ENCODE results near the gene SIAH1. TPM values are rescaled to one million over a fixed set of nuclear protein-coding genes. Genes with fewer than 3 reads are reported as not detected.

Gene SIAH1
- total RNA-seq, 1 donor from 2014 or later = 34.2 TPM

DNA sequence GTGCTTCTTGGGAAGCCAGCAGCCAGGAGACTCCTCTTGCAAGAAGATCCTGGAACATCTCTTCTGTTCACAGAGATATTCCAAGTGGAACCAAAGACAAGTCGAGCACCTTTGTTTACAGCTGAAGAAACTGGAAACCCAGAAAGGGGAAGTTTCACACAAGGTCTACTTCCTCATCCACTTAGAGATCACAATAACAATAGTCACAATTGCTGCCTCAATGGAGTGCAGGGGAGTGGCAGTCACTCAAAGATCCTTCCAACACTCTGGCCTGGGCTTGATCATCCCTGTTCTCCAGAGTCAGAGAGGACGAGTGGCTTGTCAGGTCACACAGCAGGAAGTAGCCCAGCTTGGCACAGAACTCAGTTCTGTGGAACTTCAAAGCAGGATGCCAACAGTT lies 46.9 kb upstream of the SIAH1 start:
- Mint-ChIP-seq H3K4me1 (ENCODE audit: unreplicated experiment) (peaks cover 30% of the 10 kb centered on the region), H3K4me3 (ENCODE audit: unreplicated experiment) (no peak overlapping the region), H3K27ac (ENCODE audit: unreplicated experiment) (peak overlapping the region; percentile 94), H3K9me3 (ENCODE audit: unreplicated experiment) (no peaks in the 10 kb centered on the region), H3K27me3 (ENCODE audit: unreplicated experiment) (peaks cover 7% of the 10 kb centered on the region), H3K36me3 (ENCODE audit: low read depth, unreplicated experiment) (no peaks in the 10 kb centered on the region)
- no peak for DNase-seq (ENCODE audit: low spot score)
- TF ChIP-seq, protein P1, sequence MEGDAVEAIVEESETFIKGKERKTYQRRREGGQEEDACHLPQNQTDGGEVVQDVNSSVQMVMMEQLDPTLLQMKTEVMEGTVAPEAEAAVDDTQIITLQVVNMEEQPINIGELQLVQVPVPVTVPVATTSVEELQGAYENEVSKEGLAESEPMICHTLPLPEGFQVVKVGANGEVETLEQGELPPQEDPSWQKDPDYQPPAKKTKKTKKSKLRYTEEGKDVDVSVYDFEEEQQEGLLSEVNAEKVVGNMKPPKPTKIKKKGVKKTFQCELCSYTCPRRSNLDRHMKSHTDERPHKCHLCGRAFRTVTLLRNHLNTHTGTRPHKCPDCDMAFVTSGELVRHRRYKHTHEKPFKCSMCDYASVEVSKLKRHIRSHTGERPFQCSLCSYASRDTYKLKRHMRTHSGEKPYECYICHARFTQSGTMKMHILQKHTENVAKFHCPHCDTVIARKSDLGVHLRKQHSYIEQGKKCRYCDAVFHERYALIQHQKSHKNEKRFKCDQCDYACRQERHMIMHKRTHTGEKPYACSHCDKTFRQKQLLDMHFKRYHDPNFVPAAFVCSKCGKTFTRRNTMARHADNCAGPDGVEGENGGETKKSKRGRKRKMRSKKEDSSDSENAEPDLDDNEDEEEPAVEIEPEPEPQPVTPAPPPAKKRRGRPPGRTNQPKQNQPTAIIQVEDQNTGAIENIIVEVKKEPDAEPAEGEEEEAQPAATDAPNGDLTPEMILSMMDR (IDR thresholded peaks at IDR 0.05; ENCODE audit: unreplicated experiment) = no peak

DNA sequence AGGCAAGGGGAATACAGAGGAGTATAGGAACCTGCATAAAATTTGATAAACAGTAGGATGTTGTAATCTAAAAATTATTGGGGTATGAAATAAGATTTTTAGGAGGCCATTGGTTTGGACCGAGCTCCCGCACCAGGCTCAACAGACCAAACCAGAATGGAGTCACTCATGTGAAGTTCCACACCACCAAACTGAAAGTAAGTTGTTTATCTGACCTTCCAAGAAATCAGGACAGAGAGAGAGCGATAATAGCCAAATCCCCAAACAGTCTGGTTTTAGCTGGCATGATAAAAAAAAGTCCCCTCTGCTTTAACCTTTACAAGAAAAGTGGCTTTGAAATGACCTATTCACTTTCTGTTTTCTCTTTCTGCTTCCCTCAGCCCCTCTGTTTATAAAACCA lies 45.7 kb upstream of the SIAH1 start:
- Mint-ChIP-seq H3K4me3 (ENCODE audit: unreplicated experiment) (no peak overlapping the region), H3K36me3 (ENCODE audit: low read depth, unreplicated experiment) (no peaks in the 10 kb centered on the region), H3K9me3 (ENCODE audit: unreplicated experiment) (no peaks in the 10 kb centered on the region), H3K27me3 (ENCODE audit: unreplicated experiment) (peaks cover 7% of the 10 kb centered on the region), H3K27ac (ENCODE audit: unreplicated experiment) (no peak overlapping the region), H3K4me1 (ENCODE audit: unreplicated experiment) (peaks cover 30% of the 10 kb centered on the region)
- DNase-seq (ENCODE audit: low spot score) = no peak
- TF ChIP-seq, protein P1 (IDR thresholded peaks at IDR 0.05; ENCODE audit: unreplicated experiment) = no peak

DNA sequence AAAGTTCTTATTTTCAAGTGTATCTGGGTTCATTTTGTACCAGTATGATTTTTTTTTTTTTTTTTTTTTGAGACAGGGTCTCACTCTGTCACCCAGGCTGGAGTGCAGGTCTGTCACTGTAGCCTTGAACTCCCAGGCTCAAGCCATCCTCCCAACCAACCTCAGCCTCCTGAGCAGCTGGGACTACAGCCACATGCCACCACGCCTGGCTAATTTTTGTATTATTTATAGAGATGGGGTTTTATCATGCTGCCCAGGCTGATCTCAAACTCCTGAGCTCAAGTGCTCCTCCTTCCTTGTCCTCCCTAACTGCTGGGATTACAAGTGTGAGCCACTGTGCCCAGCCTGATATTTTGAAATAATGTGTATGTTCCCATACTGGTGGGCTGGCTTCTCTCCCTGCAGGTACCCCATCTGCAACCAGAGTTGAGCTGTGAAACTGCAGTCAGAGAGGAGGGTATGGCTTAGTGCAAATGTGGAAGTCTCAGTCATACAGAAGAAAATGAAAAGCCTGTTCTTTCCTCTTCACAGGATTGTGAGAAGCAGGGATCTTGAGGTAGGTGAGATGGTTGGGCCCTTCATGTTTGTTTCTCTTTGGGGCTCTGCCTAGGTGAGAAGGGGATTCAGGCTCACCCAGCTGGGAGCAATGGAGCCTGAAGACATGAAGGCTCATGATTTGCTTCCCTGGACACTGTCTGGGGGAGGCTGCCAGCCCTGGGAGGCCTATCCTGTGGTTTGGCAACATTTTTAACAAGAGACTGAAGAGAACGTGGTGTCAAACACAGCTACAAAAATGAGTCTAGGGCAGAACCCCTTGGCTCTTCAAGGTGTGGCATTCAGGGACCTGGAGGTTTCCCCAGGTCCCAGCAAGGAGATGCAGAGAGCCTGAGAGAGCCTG lies 41.3 kb upstream of the SIAH1 start:
- Mint-ChIP-seq H3K27me3 (ENCODE audit: unreplicated experiment) (peaks cover 5% of the 10 kb centered on the region), H3K4me1 (ENCODE audit: unreplicated experiment) (peaks cover under 1% of the 10 kb centered on the region), H3K27ac (ENCODE audit: unreplicated experiment) (no peak overlapping the region), H3K9me3 (ENCODE audit: unreplicated experiment) (no peaks in the 10 kb centered on the region), H3K36me3 (ENCODE audit: low read depth, unreplicated experiment) (no peaks in the 10 kb centered on the region), H3K4me3 (ENCODE audit: unreplicated experiment) (no peak overlapping the region)
- no peak for DNase-seq (ENCODE audit: low spot score)
- TF ChIP-seq, protein P1 (IDR thresholded peaks at IDR 0.05; ENCODE audit: unreplicated experiment) = no peak

DNA sequence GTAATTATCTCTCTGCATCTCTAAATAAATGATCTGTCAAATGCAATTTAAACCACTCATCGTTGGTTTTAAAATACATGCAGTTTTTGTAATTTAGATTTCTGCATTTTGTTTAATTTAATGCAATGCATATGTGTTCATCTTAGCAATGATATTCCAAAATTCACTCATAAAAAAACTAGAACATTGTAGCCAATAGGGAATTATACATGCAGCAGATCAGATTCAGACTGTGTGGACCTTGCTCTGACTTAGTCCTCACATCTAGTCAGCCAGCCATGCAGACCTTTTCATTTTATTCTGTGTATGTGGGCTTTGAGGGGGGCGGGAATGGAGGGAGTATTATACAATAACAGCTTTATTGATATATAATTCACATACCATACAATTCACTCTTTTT lies 37.3 kb upstream of the SIAH1 start:
- no peak overlapping the region for H3K4me3 Mint-ChIP-seq (ENCODE audit: unreplicated experiment)
- no peaks in the 10 kb centered on the region for H3K36me3 Mint-ChIP-seq (ENCODE audit: low read depth, unreplicated experiment)
- no peak for DNase-seq (ENCODE audit: low spot score)
- H3K27me3 Mint-ChIP-seq (ENCODE audit: unreplicated experiment) = peaks cover 4% of the 10 kb centered on the region
- H3K9me3 Mint-ChIP-seq (ENCODE audit: unreplicated experiment) = no peaks in the 10 kb centered on the region
- TF ChIP-seq, protein P1 (IDR thresholded peaks at IDR 0.05; ENCODE audit: unreplicated experiment) = no peak
- no peak overlapping the region for H3K27ac Mint-ChIP-seq (ENCODE audit: unreplicated experiment)
- H3K4me1 Mint-ChIP-seq (ENCODE audit: unreplicated experiment) = no peaks in the 10 kb centered on the region

DNA sequence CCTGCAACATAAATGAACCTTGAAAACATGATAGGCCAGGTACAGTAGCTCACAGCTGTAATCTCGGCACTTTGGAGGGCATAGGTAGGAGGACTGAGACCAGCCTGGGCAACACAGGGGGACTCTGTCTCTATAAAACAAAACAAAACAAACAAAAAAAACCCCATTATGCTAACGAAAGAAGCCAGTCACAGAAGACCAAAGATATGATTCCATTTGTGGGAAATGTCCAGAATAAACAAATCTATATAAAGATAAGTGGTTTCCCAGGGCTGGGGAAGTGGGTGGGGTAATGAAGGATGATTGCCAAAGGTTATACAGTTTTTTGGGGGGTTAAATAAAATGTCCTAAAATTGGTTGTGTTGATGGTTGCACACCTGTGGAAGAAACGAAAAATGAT lies 36.5 kb upstream of the SIAH1 start:
- no peaks in the 10 kb centered on the region for H3K9me3 Mint-ChIP-seq (ENCODE audit: unreplicated experiment)
- no peaks in the 10 kb centered on the region for H3K36me3 Mint-ChIP-seq (ENCODE audit: low read depth, unreplicated experiment)
- H3K27ac Mint-ChIP-seq (ENCODE audit: unreplicated experiment) = no peak overlapping the region
- no peaks in the 10 kb centered on the region for H3K4me1 Mint-ChIP-seq (ENCODE audit: unreplicated experiment)
- H3K27me3 Mint-ChIP-seq (ENCODE audit: unreplicated experiment) = peaks cover 4% of the 10 kb centered on the region
- no peak overlapping the region for H3K4me3 Mint-ChIP-seq (ENCODE audit: unreplicated experiment)
- no peak for DNase-seq (ENCODE audit: low spot score)
- TF ChIP-seq, protein P1 (IDR thresholded peaks at IDR 0.05; ENCODE audit: unreplicated experiment) = no peak
